Aorta (tissue), 4 donors: ENCODE results near the gene CDC42. TPM values are rescaled to one million over a fixed set of nuclear protein-coding genes. Genes with fewer than 3 reads are reported as not detected.

ENCODE experiments used
- polyA plus RNA-seq, 2 donors: library from polyadenylated mRNA; stranded (reverse); fragments of 200-250 nt; gene quantifications; one replicate each; pipeline ENCODE4 v1.2.3, GENCODE V29; 2013
- total RNA-seq, 2 donors: library from RNA; stranded (reverse); fragmentation: NEBNext Ultra II Directional; extraction: Animal tissue kit (Norgen Biotek cat#: 25700); gene quantifications; one replicate each; pipeline ENCODE4 v1.2.1, GENCODE V29; 2021
- donor health status: healthy with polysubstance abuse.
- donor health status: Bipolar disorder and iron deficiency.
- donor health status: DM: no; HTN: no; CAD: no.
- donor health status: DM: yes; HTN: yes; CAD: no.

CDC42 gene
- total and polyA plus RNA-seq, 4 donors: 123 to 211 (median 190) TPM

Other genes with a start within 250 kb of the CDC42 start
- under 1 TPM; 0.15 to 0.42 TPM for gene LDLRAD2, start 240.4 kb upstream of the CDC42 start, total RNA-seq
- gene LDLRAD2, start 240.4 kb upstream of the CDC42 start, polyA plus RNA-seq: 1 to 10 TPM; 1.8 to 9.0 TPM
- 1,000 to 10,000 TPM in 1 of 2 donors, 100 to 1,000 TPM in 1; 868 to 1,205 TPM for gene HSPG2, start 115.4 kb upstream of the CDC42 start, total RNA-seq
- 100 to 1,000 TPM in 1 of 2 donors, 10 to 100 TPM in 1; 49.1 to 268 TPM for gene HSPG2, start 115.4 kb upstream of the CDC42 start, polyA plus RNA-seq
- gene CELA3B, start 75.7 kb upstream of the CDC42 start, total RNA-seq: 1 to 10 TPM; 1.0 to 1.8 TPM
- gene CELA3B, start 75.7 kb upstream of the CDC42 start, polyA plus RNA-seq: 1 to 10 TPM; 2.5 to 7.5 TPM
- 1 to 10 TPM; 5.0 to 5.2 TPM for gene CELA3A, start 51.1 kb upstream of the CDC42 start, total RNA-seq
- 1 to 10 TPM; 8.5 to 9.5 TPM for gene CELA3A, start 51.1 kb upstream of the CDC42 start, polyA plus RNA-seq
- not detected for gene WNT4, start 90.4 kb downstream of the CDC42 start, total RNA-seq
- not detected for gene WNT4, start 90.4 kb downstream of the CDC42 start, polyA plus RNA-seq